Endothelial cell of umbilical vein (primary cell): ENCODE data around the gene SPEF1. TPM values are rescaled to one million over a fixed set of nuclear protein-coding genes. Genes with fewer than 3 reads are reported as not detected.

ENCODE experiments used
- BruUV-seq: library from RNA; stranded (reverse); fragments of 400-500 nt; replicated peaks from 2 replicates; lab custom pipeline; 2021; lab: Mats Ljungman, UMichigan
- CTCF ChIA-PET: fragments of 300-600, 350-600 bp; sonication (Branson Sonifier 250); formaldehyde crosslinking; loops from one replicate; lab custom pipeline; 2021; ENCODE audit warnings: antibody characterized with exemption, inconsistent platforms; lab: Charles Lee
- POLR2A ChIA-PET: fragments of 300-600, 350-600 bp; sonication (Branson Sonifier 250); formaldehyde crosslinking; loops from one replicate; lab custom pipeline; 2021; ENCODE audit warnings: antibody characterized with exemption, inconsistent platforms; lab: Charles Lee
- DNase-seq: peaks from one replicate; pipeline ENCODE4 v3.0.0-alpha.2; 2011; ENCODE audit warnings: low read depth, low spot score
- FAIRE-seq: peaks from 2 replicates; lab custom pipeline; 2011; peaks lifted over from hg19 to GRCh38; lab: Jason Lieb, UNC
- H2AFZ ChIP-seq: 2 replicates; pipeline ENCODE4 v1.6.0; 2012; ENCODE audit warnings: low read depth, low read length, control low read depth, inconsistent platforms
- H3K27ac ChIP-seq: 2 replicates; pipeline ENCODE4 v1.5.1; 2011; ENCODE audit warnings: low read depth, mild to moderate bottlenecking, control low read depth, low read length, moderate library complexity; ENCODE audit not compliant: insufficient read depth
- H3K27me3 ChIP-seq, 2 experiments: 2 replicates each; pipeline versions ENCODE4 v1.6.0 to v1.6.1; 2011; ENCODE audit warnings: low read length in 2 of 2, mixed read lengths in 1 of 2; ENCODE audit not compliant: control insufficient read depth in 2 of 2, insufficient read depth in 2 of 2
- H3K36me3 ChIP-seq, 2 experiments: 2 replicates in 1 of 2; 3 replicates in 1 of 2; pipeline ENCODE4 v1.5.1; 2011; ENCODE audit warnings: low read length in 2 of 2, mild to moderate bottlenecking in 1 of 2, moderate library complexity in 1 of 2; ENCODE audit not compliant: control insufficient read depth in 2 of 2, insufficient read depth in 2 of 2; ENCODE audit errors: extremely low read depth in 1 of 2
- H3K4me1 ChIP-seq: 3 replicates; pipeline ENCODE4 v1.5.1; 2011; ENCODE audit warnings: mild to moderate bottlenecking, low read length; ENCODE audit not compliant: control insufficient read depth, insufficient read depth; ENCODE audit errors: extremely low read depth
- H3K4me2 ChIP-seq: 2 replicates; pipeline ENCODE4 v1.6.1; 2011; ENCODE audit warnings: low read length, control low read depth, mixed read lengths; ENCODE audit not compliant: insufficient read depth
- H3K4me3 ChIP-seq, 3 experiments: fragments of 200-600 bp in 1 of 3; sonication (generic), shearing (Covaris generic) in 1 of 3; replicated peaks in 1 of 3; 2 replicates each; pipeline ENCODE4 v1.5.1; 2011 to 2016; ENCODE audit warnings: control low read depth in 3 of 3, low read length in 3 of 3, mild to moderate bottlenecking in 2 of 3, inconsistent platforms in 1 of 3, low read depth in 1 of 3, moderate library complexity in 1 of 3; ENCODE audit not compliant: insufficient read depth in 1 of 3
- H3K79me2 ChIP-seq: 2 replicates; pipeline ENCODE4 v1.6.0; 2012; ENCODE audit warnings: low read length, inconsistent platforms; ENCODE audit not compliant: control insufficient read depth, insufficient read depth
- H3K9ac ChIP-seq: replicated peaks from 2 replicates; pipeline ENCODE3; 2011; ENCODE audit warnings: low read length, control low read depth; ENCODE audit not compliant: insufficient read depth; ENCODE audit errors: extremely low read depth
- H3K9me1 ChIP-seq: replicated peaks from 3 replicates; pipeline ENCODE4 v1.6.0; 2011; ENCODE audit warnings: mild to moderate bottlenecking, low read length; ENCODE audit not compliant: control insufficient read depth, insufficient read depth; ENCODE audit errors: extremely low read depth
- H3K9me3 ChIP-seq: replicated peaks from 2 replicates; pipeline ENCODE4 v1.5.1; 2012; ENCODE audit warnings: low read length, inconsistent platforms; ENCODE audit not compliant: control insufficient read depth, insufficient read depth
- H4K20me1 ChIP-seq: replicated peaks from 2 replicates; pipeline ENCODE3; 2011; ENCODE audit warnings: mild to moderate bottlenecking, low read length; ENCODE audit not compliant: control insufficient read depth, insufficient read depth; ENCODE audit errors: extremely low read depth
- CTCF ChIP-seq, 2 donors: IDR thresholded peaks; 1 replicate in 1 of 2; 2 replicates in 1 of 2; pipeline ENCODE4 v1.5.1; 2011; ENCODE audit warnings: low read length in 2 of 2, mild to moderate bottlenecking in 2 of 2, moderate library complexity in 2 of 2, control low read depth in 1 of 2, inconsistent platforms in 1 of 2, low read depth in 1 of 2; ENCODE audit not compliant: insufficient read depth in 1 of 2; ENCODE audit errors: extremely low read depth in 1 of 2
- EZH2 ChIP-seq: IDR thresholded peaks from 2 replicates; pipeline ENCODE4 v1.6.1; 2012; ENCODE audit warnings: borderline replicate concordance, low read depth, mild to moderate bottlenecking, moderate library complexity, low read length, inconsistent platforms; ENCODE audit not compliant: severe bottlenecking
- FOS ChIP-seq: IDR thresholded peaks from 2 replicates; pipeline ENCODE4 v1.6.1; 2011; ENCODE audit warnings: mild to moderate bottlenecking, low read length, moderate library complexity, borderline replicate concordance; ENCODE audit not compliant: insufficient read depth
- GATA2 ChIP-seq: IDR thresholded peaks from 2 replicates; pipeline ENCODE4 v1.7.0; 2011; ENCODE audit warnings: low read depth, mild to moderate bottlenecking, moderate library complexity, mixed read lengths, low read length; ENCODE audit not compliant: insufficient read length, insufficient read depth
- JUN ChIP-seq: IDR thresholded peaks from 2 replicates; pipeline ENCODE4 v1.6.1; 2011; ENCODE audit warnings: borderline replicate concordance, low read depth; ENCODE audit not compliant: insufficient read length, insufficient read depth
- MYC ChIP-seq: IDR thresholded peaks from one replicate; pipeline ENCODE4 v1.6.1; 2011; ENCODE audit warnings: mild to moderate bottlenecking, low read depth, low read length
- POLR2A ChIP-seq: IDR thresholded peaks from 2 replicates; pipeline ENCODE4 v1.6.1; 2012; ENCODE audit warnings: low read depth, mild to moderate bottlenecking, control low read depth, low read length
- POLR2AphosphoS5 ChIP-seq: IDR thresholded peaks from 2 replicates; pipeline ENCODE4 v1.6.1; 2012; ENCODE audit warnings: low read depth, mild to moderate bottlenecking, control low read depth, low read length, moderate library complexity; ENCODE audit not compliant: insufficient read depth
- dilution Hi-C: fragments of 300-500 bp; cut with MboI; formaldehyde crosslinking; loops from one replicate; pipeline ENCODE4 v1.15.0; 2019; ENCODE audit warnings: low sequenced_read_pairs; ENCODE audit not compliant: extremely low pct_ligation_motif_present
- intact Hi-C: fragments of 100-400 bp; cut with micrococcal nuclease; formaldehyde crosslinking; loops from one replicate; pipeline ENCODE4 v1.10.0; 2022
- polyA plus RNA-seq, 4 experiments: library from polyadenylated mRNA; depleted of rRNA in 3 of 4; stranded (reverse) in 3 of 4; unstranded in 1 of 4; fragments of >200 nt; gene quantifications; 2 replicates each; pipeline versions ENCODE4 v1.2.1 to v1.2.3, GENCODE V29; 2011 to 2012; ENCODE audit warnings: missing spikeins in 1 of 4
- total RNA-seq: library from RNA; stranded (reverse); gene quantifications from 2 replicates; pipeline ENCODE4 v1.2.3, GENCODE V29; 2021
- TF ChIP-seq, protein P1 (sequence below): IDR thresholded peaks from 2 replicates; pipeline ENCODE4 v1.6.1; 2011; ENCODE audit not compliant: insufficient read depth, insufficient read length

Gene SPEF1
- total and polyA plus RNA-seq, 2 donors (not counting 3 experiments of a cell fraction or from before 2014, with no cell fraction given) = 0.07 to 0.44 TPM

GRCh38 chr20:3803854-3804253 is 22.6 kb upstream of the SPEF1 start:
- dilution Hi-C loops = no loop called here
- Histone ChIP-seq H3K27me3 (no peaks in the 10 kb centered on the region), H3K4me3 (no peak overlapping the region), H3K4me1 (peaks cover 23% of the 10 kb centered on the region), H3K9ac (no peak overlapping the region), H3K4me2 (no peak overlapping the region), H3K36me3 (peaks cover 0 to 26% of the 10 kb centered on the region in 2 experiments), H3K9me3 (no peaks in the 10 kb centered on the region), H4K20me1 (no peaks in the 10 kb centered on the region), H2AFZ (no peak overlapping the region), H3K9me1 (no peaks in the 10 kb centered on the region), H3K27ac (no peak overlapping the region), H3K79me2 (peaks cover 5% of the 10 kb centered on the region)
- FAIRE-seq = no peak
- CTCF ChIA-PET = no interaction called here
- DNase-seq = no peak
- BruUV-seq = no TSS peak
- intact Hi-C loops = no loop called here
- no peak for TF ChIP-seq MYC
- POLR2A ChIA-PET = no interaction called here

DNA sequence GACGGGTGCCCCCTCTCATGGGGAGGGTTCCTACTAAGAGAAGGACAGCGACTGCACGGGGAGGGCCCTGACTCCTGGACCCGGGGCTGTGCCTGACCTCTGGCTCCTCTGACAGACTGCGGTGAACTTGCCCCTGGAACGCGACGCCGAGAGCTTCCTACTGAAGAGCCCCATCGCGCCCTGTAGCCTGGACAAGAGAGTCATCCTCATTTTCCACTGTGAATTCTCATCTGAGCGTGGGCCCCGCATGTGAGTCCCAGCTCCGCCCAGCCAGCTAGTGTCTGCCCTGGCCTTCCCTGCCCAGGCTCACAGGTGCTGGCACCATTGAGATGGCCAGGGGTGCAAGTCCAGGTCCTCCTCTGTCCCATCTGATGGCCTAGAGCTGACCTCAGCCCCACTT is 22.0 kb upstream of the SPEF1 start:
- H3K36me3 ChIP-seq = peaks cover 0 to 26% of the 10 kb centered on the region in 2 experiments
- FAIRE-seq = no peak
- ChIA-PET CTCF (interaction anchor here (0.6 kb wide), 1 partner anchor 18 kb away, joined by 3 read pairs; no protein-coding TSS in a partner anchor), POLR2A (no interaction called here)
- no peak overlapping the region for H2AFZ ChIP-seq
- H3K9me3 ChIP-seq = no peaks in the 10 kb centered on the region
- no peak for DNase-seq
- no TSS peak for BruUV-seq
- no peaks in the 10 kb centered on the region for H3K27me3 ChIP-seq
- no peak overlapping the region for H3K4me3 ChIP-seq
- no peak for TF ChIP-seq GATA2
- TF ChIP-seq EZH2 = no peak
- TF ChIP-seq POLR2A = no peak
- no peak for TF ChIP-seq FOS
- TF ChIP-seq MYC = no peak
- no peak for TF ChIP-seq JUN
- no peak for TF ChIP-seq CTCF (IDR thresholded peaks at IDR 0.05; ENCODE audit: extremely low read depth in 1 of 2, insufficient read depth in 1 of 2, low read depth in 1 of 2, low read length in 2 of 2)
- no peak for TF ChIP-seq POLR2AphosphoS5
- TF ChIP-seq, protein P1, sequence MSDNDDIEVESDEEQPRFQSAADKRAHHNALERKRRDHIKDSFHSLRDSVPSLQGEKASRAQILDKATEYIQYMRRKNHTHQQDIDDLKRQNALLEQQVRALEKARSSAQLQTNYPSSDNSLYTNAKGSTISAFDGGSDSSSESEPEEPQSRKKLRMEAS = no peak
- H3K4me2 ChIP-seq = no peak overlapping the region
- H3K79me2 ChIP-seq = peaks cover 7% of the 10 kb centered on the region
- H4K20me1 ChIP-seq = no peaks in the 10 kb centered on the region
- H3K27ac ChIP-seq = no peak overlapping the region
- no peaks in the 10 kb centered on the region for H3K9me1 ChIP-seq
- dilution Hi-C loops (no loop called here), intact Hi-C loops (no loop called here)
- H3K4me1 ChIP-seq = peaks cover 20% of the 10 kb centered on the region
- H3K9ac ChIP-seq = no peak overlapping the region
